ENCODE data around the gene MESP1. TPM values are rescaled to one million over a fixed set of nuclear protein-coding genes. Genes with fewer than 3 reads are reported as not detected.

Gene MESP1
- total RNA-seq, 1 experiment from 2014 or later, result 0.71 TPM

GRCh38 chr15:89758981-89759380, 7.9 kb upstream of the MESP1 start:
- no peak for DNase-seq (ENCODE audit: low spot score)

DNA sequence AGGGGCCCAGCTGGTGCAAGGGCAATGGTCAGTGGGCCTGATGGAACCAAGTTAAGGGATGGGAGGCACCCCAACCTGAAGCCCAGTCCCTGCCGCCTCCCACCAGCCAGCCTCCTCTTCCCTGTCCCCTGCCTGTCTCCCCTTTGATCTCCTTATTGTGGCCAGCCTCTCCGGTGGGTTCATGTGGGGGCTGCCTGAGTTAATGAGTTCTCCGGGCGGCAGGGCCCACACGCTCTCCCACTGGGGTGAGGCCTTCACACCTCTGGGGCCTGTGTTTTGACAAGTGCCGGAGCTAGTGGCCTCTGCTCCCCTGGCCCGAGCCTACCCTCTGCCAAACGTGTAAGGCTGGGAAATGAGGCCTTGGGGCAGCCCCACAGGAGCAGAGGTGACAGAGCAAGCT, 7.2 kb upstream of the MESP1 start:
- DNase-seq (ENCODE audit: low spot score), result no peak

DNA sequence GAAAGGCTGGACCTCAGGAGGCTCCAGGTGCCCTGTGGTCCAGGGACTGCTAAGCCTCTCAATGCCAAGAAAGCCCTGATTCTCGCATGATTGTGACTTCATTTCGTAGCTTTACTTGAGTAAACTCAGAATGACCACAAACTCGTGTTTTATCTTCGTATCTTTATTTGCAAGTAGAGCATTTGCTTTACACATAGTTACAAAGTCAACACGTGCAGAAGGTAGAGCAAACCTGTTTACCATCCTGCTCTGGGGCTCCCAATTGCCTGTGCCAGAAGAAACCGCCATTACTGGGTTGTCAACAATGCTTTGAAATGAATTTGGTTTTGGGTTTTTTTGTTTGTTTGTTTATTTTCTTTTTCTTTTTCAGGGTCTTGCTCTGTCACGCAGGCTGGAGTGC, 5.8 kb upstream of the MESP1 start:
- DNase-seq (ENCODE audit: low spot score), result peak; percentile 59

GRCh38 chr15:89755701-89756100, 4.7 kb upstream of the MESP1 start:
- DNase-seq (ENCODE audit: low spot score), result no peak

DNA sequence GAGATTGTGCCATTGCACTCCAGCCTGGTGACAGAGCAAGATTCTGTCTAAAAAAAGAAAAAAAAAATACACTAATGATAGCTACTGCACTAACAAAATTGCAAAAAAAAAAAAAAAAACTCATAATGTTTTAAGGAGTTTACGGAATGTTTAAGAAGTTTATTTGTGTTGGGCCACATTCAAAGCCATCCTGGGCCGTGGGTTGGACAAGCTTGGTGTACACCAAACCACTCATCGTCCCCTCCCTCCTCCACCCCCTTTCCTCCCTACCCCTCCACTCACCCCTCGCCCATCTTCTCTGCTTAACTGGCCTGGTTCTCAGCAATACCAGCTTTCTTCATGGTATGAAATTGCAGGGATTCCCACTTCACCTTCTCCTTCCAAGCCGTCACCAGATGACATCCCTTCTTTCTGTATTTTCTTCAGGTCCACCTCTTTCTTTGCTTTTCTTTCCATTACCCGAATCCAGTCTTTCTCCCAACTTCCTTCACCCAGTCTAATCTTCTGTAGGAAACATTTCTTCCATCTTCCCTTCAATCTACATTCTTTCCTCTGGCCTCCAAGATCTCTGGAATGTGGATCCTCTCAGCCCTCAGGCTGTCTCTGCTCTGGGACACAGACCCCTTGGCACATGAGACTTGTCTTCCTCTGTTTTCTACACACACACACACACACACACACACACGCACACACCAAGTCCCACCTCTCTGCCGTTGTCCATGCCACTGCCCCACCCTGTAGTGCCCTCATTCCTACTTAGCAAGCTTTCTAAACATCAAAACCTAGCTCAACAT, 3.5 kb upstream of the MESP1 start:
- DNase-seq (ENCODE audit: low spot score), result no peak

- no peak for DNase-seq (ENCODE audit: low spot score)
Observed at GRCh38 chr15:89753855-89754254, 2.8 kb upstream of the MESP1 start.

DNA sequence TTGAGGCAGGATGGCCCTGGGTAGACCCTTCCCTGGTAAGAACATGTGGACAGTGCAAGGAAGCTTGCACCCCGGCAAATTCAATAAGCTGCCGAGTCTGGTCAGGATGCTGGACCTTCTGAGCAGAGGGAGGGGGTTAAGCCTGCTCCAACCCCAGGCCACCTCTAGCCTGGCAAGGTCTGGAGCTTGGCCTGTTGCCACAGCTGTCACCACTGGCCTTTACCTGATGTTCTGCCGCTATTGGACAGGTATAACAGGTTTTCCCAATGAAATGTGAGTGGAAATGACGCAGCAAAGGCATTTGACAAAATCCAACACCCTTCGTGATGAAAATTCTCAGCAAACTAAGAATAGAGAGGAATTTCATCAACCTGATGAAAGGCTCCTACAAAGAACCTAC, 699 bp upstream of the MESP1 start:
- peak; percentile 79 for DNase-seq (ENCODE audit: low spot score)

- DNase-seq (ENCODE audit: low spot score), result peak; percentile 30
Observed at GRCh38 chr15:89749951-89750559, 994 bp downstream of the MESP1 start.

DNA sequence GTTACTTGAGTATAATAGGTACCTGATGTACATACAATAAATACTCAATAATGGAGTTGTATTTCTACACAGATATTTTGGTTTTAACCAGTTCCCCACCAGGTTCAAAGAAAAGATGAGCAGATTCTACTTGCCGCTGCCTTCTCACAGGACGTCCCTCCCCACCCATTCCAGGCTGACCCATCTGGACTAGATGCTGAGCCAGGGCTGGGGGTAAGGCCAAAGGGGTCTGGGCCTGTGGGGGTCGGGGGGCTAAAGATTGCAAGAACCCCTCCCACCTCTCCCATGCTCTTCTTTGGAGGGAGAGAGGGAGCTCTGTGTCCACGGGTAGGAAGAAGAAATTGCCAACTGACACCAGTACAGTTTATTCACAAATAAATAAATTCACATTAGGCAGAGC, 1.5 kb downstream of the MESP1 start:
- DNase-seq (ENCODE audit: low spot score), result no peak

DNA sequence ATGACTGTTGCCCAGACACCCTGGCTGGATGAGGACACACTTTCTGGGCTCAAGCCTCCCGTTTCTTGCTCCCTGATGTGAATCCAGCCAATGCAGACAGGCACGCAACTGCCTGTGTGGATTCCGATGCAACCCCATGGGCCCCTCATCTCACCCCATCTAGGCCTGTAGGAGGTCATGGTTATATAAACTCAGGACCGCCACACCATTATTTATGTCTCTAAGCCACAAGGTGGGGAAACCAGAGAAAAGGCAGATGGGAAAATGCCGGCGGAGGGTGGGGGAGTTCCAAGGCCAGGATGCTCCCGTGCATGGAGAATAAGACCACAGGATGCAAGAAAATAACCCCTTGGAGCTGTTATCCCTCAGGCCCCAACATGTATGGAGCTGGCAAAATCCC, 2.0 kb downstream of the MESP1 start:
- no peak for DNase-seq (ENCODE audit: low spot score)

- DNase-seq (ENCODE audit: low spot score), result no peak
Observed at GRCh38 chr15:89747708-89748682, 3.1 kb downstream of the MESP1 start.

- no peak for DNase-seq (ENCODE audit: low spot score)
Observed at GRCh38 chr15:89746386-89746780, 4.7 kb downstream of the MESP1 start.

- no peak for DNase-seq (ENCODE audit: low spot score)
Observed at GRCh38 chr15:89745768-89746167, 5.3 kb downstream of the MESP1 start.

- no peak for DNase-seq (ENCODE audit: low spot score)
Observed at GRCh38 chr15:89745131-89745530, 5.9 kb downstream of the MESP1 start.

GRCh38 chr15:89743594-89743993, 7.5 kb downstream of the MESP1 start:
- DNase-seq (ENCODE audit: low spot score), result no peak

- DNase-seq (ENCODE audit: low spot score), result no peak
Observed at GRCh38 chr15:89743011-89743410, 8.0 kb downstream of the MESP1 start.

- DNase-seq (ENCODE audit: low spot score), result peak; percentile 93
Observed at GRCh38 chr15:89740137-89740536, 10.9 kb downstream of the MESP1 start.

DNA sequence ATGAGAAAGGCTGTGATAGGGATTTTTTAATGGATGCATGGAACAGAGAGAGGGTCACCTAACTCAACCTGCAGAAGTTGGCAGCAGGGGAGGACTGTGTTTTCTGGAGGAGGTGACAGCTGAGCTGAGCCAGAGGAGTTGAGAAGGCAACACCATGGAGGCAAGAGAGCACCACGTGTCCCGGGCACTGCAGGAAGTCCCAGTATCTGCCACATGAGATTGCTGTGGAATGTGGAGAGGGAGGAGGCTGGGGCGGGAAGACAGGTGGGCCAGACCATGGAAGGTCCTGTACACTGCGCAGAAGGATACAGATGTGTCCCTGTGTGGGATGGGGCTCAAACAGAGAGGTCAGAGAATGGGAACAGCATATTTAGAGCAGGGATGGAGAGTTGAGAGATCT, 15.3 kb downstream of the MESP1 start:
- DNase-seq (ENCODE audit: low spot score), result no peak

DNA sequence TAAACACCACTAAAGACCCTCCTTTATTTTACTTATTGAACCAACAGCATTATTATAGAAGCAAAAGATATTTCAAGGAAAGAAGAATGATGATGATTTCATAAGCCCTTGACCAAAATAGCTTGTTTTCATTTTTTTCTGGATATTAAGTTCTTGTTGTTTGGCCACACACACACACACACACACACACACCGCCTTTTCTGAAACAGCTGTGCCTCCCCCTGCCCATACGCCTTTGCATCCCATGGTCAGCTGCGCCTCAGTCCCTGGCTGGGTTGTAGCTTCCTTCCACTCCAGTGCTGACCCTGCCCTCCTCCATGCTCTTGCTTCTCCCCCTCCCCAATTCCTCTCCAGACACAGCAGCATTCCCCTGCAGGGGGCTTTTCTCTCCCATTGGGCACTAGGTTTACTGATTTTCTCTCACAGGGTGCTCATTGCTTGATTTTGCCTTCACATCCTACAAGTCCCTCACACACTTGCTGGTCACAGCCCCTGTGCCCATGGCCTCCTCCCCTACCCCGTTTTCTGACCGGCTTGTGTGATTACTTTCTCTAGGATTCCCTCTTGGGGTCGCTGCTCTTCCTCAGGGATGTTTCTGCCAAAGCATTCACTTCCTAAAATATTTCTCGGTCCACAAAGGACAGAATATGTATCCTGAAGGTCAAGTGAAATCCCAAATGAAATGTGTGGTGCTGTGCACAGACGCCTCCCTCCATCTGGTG, 18.4 kb downstream of the MESP1 start:
- DNase-seq (ENCODE audit: low spot score), result no peak

GRCh38 chr15:89731275-89731674, 19.8 kb downstream of the MESP1 start:
- DNase-seq (ENCODE audit: low spot score), result no peak

GRCh38 chr15:89728254-89728653, 22.8 kb downstream of the MESP1 start:
- DNase-seq (ENCODE audit: low spot score), result no peak

DNA sequence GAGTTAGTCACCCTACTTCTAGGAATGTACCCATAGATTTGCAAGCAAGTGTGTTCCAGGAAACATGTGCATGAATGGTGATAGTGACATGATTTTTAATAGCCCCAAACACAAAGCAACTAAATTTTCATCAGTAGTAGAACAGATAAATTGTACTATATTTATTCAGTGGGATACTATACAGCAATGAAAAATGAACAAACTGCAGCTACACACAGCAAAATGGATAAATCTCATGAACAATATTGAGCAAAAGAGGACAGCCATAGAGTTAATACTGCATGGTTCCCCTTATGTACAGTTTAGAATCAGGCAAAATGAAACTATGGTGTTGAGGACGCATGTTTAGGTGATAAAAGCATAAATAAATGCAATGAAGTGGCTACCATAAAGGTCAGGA, 26.0 kb downstream of the MESP1 start:
- DNase-seq (ENCODE audit: low spot score), result no peak

Data from HT-29 (cell line).